GM18519 (cell line): ENCODE data around the gene ACSF2.
"Not testable (repeated sequence)": the region's sequence is repeated elsewhere in the genome, so short reads cannot be mapped to it uniquely, and the experiment has no call there.

Experiments
- ATAC-seq: cut with Tn5 transposase; IDR thresholded peaks from one replicate; pipeline ENCODE4 v1.9.1; 2021; ENCODE audit warnings: mild to moderate bottlenecking, moderate library complexity; ENCODE audit not compliant: unreplicated experiment, low FRiP score

Gene ACSF2

DNA sequence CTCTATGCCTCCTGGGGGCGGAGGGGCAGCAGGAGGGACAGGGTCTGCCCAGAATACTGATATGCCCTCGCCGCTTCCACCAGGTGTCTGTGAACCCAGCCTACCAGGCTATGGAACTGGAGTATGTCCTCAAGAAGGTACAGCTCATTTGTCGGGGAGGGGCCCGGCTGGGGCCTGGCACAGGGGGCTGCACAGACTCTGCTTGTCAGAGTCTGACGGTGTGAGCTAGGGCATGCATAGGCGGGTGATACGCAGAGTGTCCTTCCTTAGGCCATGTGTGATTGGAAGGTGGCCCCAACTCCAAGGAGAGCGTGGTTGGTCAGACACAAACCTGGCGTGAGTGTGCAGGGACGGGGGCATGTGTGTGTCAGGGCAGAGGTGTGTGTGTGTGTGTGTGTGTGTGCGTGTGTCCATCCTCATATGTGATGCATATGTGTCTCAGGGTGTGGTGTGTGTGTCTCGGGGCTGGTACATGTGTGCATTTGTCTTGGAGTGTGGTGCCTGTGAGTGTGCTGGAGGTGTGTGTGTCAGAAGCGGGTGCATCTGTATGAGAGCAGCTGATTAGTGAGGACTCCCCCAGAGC is 35.6 kb downstream of the ACSF2 start:
- no peak for ATAC-seq

DNA sequence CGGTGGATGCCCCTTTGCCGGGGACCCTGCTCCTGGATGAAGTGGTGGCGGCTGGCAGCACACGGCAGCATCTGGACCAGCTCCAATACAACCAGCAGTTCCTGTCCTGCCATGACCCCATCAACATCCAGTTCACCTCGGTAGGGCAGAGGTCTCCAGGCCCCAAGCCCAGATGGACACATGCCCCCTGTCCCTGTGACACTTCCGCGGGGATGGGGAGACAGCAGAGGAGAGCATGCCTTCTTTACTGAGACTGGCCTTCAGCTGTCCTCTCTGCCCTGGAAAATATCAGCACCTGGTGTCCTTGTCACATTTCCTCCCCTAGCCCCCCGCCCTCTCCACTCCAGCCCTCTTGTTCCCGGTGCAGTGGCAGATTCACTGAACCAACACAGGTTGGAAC is 36.4 kb downstream of the ACSF2 start:
- no peak for ATAC-seq

DNA sequence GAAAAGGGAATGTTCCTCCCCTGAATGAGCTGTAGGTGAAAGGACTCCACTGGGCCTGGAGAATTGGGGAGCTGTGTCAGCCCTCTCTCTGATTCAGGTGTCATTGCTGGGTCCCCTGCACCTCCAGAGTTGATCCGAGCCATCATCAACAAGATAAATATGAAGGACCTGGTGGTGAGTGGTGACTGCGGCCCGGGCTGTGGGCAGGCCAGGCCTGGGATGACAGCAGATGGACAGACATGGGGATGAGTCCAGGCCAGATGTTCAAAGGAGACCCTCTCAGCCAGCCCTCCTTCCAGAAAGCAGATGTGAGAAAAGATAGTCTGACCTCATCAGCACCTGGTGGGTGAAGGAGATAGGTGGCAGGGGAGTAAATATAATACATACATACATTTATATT is 38.1 kb downstream of the ACSF2 start:
- no peak for ATAC-seq

DNA sequence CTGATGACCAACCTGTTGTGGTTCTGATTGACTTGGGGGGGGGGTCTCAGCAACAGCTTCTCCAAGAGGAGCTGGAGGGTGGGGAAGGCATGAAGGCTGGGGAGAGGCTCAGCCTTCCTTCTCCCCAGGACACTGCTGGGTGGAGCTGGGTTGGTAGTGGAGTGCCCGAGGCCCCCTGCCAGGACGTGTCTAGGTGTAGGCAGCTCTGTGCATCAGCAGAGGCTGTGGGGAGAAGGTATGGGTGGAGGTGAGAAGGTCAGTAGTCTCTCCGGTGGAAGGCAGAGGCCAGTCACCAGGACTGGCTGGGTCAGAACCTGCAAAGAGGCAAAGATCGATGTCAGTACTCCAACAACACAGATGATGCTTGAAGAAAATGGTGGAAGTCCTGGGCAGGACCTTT is 38.7 kb downstream of the ACSF2 start:
- ATAC-seq, result no peak

DNA sequence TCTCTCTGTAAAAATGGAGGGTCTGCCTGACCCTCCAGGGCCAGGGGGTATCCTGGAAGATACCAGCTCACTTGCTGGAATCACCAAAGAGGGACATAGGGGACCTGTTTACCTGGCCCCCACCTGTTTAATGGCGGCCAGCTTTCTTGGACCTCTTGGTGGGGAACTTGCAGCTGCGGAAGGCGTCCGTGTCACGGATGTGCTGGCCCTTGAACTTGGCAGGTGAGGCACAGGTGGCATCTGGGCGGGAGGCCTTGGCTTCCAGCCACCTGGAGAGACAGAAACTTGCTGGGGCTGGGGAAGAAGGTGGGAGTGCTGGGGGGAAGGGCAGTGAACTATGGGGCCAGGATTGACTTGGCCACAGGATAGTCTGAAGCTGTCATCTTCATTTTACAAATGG is 39.2 kb downstream of the ACSF2 start:
- ATAC-seq, result no peak

DNA sequence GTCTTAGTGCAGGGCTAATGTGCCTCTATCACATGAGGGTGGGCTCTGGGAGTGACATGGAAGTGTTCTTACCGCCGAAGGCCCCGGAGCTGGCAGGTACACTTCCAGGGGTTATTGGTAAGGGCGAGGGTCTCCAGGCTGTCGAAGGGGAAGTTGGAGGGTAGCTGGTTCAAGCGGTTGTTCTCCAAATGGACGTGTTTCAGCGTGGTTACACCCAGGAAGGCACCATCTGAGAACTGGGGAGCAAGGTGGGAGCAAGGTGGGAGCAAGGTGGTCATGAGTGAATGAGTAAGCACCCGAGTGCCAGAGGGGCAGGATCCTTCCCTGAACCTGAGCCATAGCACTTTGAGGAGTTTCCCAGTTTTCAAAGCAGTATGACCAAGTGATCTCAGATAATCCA is 39.6 kb downstream of the ACSF2 start:
- ATAC-seq, result no peak

DNA sequence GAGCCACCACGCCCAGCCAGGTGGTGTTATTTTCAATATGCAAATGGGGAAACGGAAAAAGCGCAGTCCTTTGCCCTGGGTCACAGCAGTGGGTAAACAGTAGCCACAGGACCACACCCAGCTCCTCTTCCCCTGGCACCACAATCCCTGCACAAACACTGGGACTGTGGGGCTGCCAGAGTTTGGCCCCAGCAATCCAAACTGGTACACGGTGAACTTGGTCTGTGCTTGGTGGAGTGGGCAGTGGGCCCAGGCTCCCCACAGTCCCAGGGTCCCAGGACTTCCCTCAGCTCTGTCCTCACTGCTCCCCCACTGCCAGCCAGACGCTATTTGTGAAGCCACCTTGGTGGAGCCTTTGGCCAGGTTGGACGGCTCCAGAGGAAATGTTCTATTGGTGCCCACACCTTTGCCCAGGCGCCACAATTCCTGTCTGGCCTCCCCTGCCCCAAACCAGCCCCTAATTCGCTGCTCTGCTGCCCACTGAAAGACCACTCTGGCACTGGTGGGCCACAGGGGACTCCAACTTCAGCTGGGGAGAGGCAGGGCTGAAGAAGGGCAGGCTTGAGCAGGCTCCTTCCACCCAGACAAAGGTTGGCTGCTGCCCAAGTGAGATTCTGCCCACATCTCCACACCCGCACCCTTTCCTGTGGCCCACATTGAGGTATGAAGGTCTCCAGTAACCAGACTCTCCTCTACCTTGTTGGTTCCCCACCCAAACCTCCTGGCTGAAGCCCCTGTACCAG is 40.5 kb downstream of the ACSF2 start:
- no peak for ATAC-seq

DNA sequence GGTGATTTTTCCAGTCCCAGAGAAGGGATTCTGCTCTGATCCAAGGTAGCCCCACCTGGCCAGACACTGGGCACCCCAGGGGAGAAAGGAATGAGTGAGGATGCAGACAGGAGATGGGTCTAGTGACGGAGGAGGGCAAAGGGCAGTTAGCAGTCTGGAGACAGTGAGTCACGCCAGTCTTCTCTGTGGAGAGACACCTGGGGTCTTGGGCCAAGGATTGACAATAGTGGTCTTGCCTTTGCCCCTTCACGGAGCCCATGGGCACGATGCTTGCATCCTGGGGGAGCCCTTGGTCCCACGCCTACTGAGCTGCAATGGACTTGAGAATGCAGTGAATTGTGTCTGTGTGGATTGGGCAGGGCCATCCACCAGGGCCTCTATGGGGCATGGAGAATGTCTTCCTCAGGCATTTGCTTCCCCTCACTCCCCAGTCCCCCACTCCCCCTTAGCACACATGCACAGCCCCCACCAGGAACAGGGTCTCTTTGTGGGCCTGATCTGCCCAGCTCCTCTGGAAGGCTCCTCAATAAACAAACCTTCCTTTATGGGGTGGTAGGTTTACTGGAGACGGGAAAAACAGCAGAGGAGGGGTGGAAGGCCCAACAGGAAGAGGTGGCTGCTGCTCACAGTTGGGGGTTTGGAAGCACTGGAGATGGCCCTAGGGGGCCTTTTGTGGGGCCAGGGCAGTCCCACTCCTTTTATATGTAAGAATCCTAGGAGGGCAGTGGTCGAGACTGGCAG is 41.3 kb downstream of the ACSF2 start:
- no peak for ATAC-seq

DNA sequence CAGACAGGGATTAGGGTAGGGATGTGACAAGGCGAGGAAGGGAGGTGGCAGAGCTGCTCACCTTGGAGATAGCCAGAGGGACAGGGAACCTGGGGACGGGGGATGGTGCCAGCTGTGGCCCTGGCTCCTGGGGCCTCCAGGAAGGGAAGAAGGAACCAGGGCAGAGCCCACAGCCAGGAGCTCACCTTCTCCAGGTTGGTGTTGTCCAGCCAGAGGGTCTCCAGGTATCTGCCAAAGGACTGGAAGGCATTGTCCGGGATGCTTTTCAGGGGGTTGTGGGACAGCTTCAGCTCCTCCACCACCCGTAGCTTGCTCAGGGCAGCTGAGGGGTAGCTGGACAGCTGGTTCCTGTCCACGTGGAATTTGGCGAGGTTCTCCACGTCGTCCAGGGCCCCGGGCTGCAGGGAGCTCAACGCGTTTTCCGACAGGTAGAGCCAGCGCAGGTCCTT is 41.9 kb downstream of the ACSF2 start:
- no peak for ATAC-seq

DNA sequence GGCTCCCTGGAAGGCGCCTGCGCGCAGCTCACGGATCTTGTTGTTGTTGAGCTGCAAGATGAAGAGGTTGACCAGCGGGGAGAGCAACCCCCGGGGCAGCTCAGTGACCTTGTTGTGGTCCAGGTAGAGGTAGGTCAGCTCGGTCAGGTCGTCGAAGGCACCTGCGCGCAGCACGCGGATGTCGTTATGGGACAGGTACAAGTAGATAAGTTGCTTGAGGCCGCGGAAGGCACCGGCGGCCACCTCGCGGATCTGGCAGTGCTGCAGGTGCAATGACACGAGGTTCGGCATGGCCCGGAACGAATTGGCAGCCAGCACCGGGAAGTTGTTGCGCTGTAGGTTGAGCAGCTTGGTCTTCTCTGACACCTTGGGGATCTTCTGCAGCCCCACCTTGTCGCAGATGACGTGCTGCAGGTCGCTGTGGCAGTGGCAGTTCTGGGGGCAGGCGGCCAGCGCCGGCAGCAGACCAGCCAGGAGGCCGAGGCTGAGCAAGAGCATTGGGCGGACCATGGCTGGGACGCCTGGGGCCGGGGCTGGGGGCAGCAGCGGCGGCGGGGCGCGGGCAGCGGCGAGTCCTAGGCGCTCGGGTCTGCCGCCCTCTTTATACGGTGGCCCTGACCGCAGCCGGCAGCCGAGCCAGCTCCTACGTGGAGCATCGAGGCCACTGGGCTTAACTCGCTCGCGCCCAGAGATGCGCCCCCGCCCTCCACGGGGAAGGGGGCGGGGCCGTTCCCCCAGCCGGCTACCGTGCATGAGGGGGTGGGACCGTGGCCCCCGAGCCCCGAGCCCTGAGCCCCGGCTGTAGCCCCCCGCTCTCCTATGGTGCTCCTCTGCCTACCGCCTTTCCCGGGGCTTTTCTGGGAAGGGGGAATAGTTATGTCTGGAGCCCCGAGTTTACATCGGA is 42.5 kb downstream of the ACSF2 start, which contains the start of gene CHAD:
Gene CHAD (minus strand): TSS at position 577 of the 904 bp plus-strand sequence. CDS start 67 bp downstream, at position 510.
- no peak for ATAC-seq

DNA sequence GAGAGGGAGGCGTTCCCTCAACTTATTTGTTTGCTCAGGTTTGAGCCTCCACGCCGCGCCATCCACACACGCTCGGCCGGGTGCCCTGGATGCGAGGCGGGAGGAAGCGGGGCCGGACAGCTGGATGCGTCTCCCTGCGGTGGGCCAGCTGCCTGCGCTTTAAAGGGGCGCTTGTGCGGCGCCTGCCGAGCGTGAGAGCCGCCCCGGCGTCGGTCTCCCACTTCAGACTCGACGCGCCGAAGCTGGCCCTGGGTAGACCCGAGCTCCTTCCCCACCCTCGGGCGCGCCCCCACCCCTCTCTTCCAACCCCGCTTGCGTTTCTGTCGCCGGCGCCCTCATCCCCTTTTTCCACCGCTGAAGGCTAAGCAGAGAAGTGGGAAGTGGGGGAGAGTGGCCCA is 43.2 kb downstream of the ACSF2 start:
- ATAC-seq, result no peak

DNA sequence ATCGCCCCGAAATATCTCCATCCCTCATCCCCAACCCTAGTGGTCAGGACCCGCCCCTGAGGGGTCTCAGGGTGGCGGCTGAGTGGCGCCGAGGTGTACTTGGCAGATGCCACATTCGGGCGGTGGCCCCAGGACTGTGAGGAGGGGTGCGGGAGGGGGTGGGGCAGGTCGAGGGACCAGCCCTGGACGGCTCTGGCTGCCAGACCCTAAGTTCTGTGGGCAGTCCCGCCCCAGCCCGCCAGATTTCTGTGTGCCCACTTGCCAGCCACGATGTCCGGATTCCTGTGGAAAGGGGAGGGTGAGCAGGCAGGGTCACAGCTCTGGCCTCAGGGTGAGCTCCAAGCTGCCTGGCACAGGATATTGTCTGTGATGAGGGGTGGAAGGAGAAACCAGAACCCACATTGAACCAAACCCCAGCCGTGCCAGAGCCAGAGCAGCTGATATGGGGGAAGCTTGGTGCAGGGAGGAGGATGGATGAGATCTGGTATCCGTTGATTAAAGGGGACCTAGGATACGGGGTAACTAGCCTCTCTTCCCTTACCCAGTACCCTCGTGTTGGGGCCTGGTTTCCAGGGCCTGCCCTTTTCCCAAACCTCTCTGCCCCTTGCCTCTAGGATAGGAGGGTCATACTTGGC is 43.8 kb downstream of the ACSF2 start:
- ATAC-seq, result no peak

DNA sequence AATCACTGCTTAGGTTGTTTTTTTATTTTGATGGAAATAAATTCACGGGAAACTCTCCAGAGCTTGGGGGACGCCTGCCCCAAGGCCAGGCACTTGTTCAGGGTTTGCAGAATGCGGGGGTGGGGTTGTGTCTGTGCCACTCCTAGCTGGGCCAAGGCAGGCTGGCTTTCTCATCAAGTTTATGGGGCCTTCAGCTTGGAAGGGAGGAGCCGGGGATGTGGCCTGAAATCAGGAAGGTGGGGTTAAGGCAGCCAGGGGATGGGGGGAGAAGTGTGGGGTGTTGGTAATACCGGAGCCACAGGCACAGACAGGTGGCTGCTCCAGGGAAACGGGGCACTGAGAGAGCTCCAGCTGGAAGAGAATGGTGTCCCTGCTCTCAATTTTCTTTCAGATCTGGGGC is 44.4 kb downstream of the ACSF2 start:
- ATAC-seq, result no peak

DNA sequence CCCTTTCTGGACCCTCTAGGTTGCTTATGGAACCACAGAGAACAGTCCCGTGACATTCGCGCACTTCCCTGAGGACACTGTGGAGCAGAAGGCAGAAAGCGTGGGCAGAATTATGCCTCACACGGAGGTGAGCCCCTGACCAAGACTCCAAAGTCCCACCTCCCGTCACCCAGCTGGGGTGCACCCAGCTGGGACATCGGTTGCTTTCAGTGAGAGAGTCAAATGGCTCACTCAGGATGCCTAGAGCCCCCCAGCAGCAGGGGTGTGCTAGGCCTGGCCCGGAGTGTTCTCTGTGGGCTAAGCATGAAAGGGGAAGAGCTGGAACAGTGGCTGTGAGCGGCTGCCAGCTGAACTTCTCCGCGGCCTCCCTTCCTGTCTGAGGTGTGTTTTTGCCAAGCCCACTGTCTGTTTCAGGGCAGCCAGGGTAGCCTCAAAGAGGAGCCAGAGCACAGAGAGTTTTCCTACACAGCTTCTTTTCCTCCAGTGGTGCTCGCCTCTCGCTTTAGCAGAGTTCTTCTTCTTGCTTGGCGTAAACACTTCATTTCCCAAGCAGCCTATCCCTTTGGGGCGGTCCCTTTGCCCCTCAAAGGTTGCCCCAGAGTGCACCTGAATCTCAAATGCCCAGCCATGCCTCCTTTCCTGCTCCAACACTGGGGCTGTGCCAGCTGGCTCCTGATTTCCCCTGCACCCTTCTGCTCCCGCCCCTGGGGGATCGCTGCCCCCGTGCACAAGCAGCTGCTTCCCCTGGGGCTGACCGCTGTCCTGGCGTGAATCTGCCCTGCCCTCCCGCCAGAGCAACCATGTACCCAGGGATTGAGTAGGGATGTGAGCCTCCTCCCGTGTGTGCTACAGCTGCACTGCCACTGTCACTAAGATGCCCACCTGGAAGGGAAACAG is 45.2 kb downstream of the ACSF2 start:
- no peak for ATAC-seq

DNA sequence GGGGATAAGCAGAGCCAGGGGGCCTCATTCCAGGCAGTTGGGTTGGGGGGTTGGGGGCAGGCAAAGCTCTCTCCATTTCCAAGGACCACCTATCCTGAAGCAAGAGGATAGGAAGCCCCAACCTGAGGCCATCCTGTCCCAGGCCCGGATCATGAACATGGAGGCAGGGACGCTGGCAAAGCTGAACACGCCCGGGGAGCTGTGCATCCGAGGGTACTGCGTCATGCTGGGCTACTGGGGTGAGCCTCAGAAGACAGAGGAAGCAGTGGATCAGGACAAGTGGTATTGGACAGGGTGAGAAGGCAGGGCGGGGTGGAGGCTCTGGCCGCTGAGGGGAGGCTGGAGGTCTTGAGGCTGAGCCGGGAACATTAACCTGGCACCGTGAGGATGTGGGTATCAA is 46.3 kb downstream of the ACSF2 start:
- ATAC-seq, result no peak

DNA sequence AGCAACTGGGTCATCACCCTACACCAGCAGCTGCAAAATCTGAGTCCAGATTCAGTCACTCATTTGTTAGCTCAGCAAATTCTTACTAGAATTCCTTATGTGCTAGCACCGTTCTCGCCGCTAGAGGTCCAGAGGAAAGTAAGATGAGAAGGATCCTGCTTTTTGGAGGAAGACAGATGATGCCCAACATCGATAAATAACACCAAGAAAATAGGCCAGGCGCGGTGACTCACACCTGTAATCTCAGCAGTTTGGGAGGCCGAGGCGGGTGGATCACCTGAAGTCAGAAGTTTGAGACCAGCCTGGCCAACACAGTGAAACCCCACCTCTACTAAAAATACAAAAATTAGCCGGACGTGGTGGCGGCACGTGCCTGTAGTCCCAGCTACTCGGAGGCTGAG is 46.7 kb downstream of the ACSF2 start:
- ATAC-seq, result not testable (repeated sequence)

DNA sequence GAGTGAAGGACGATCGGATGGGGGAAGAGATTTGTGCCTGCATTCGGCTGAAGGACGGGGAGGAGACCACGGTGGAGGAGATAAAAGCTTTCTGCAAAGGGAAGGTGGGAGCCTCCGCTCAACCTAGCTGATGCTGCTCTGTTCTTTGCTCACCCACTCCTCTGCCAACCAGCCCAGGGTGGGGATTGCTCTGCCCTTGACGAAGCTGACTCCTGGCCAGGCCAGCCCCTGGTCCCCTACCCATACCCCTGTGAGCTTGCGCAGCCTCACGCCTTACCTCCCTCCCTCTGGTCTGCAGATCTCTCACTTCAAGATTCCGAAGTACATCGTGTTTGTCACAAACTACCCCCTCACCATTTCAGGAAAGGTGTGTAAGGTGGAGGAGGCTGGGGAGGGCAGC is 47.9 kb downstream of the ACSF2 start:
- no peak for ATAC-seq

DNA sequence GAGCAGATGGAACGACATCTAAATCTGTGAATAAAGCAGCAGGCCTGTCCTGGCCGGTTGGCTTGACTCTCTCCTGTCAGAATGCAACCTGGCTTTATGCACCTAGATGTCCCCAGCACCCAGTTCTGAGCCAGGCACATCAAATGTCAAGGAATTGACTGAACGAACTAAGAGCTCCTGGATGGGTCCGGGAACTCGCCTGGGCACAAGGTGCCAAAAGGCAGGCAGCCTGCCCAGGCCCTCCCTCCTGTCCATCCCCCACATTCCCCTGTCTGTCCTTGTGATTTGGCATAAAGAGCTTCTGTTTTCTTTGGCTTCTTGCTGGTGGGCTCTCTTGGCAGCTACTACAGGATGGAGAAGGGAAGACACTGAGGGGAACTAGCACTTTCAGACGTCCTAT is 48.5 kb downstream of the ACSF2 start:
- ATAC-seq, result no peak

DNA sequence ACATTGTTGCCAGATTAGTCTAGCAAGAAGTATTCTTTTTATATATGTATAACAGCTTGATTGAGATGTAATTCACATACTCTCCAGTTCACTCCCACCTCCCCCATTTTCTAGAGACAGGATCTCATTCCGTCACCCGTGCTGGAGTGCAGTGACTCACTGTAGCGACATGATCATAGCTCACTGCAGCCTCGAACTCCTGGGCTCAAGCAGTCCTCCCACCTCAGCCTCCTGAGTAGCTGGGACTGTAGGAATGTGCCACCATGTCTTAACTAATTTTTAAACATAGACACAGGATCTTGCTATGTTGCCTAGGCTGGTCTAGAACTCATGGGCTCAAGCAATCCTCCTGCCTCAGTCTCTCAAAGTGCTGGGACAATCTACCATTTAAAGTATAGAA is 49.3 kb downstream of the ACSF2 start:
- ATAC-seq, result no peak
